NT2/D1 (cell line): ENCODE measurements around the gene ATE1.

Source experiments
- SUZ12 ChIP-seq: IDR thresholded peaks from 2 replicates; pipeline ENCODE4 v1.6.1; 2011; ENCODE audit not compliant: insufficient read length, insufficient read depth; ENCODE audit errors: extremely low read depth
- YY1 ChIP-seq: IDR thresholded peaks from 2 replicates; pipeline ENCODE4 v1.6.1; 2011; ENCODE audit not compliant: insufficient read length, insufficient read depth
- ZNF274 ChIP-seq: IDR thresholded peaks from 2 replicates; pipeline ENCODE4 v1.6.1; 2011; ENCODE audit warnings: mild to moderate bottlenecking, low read depth, low read length

DNA sequence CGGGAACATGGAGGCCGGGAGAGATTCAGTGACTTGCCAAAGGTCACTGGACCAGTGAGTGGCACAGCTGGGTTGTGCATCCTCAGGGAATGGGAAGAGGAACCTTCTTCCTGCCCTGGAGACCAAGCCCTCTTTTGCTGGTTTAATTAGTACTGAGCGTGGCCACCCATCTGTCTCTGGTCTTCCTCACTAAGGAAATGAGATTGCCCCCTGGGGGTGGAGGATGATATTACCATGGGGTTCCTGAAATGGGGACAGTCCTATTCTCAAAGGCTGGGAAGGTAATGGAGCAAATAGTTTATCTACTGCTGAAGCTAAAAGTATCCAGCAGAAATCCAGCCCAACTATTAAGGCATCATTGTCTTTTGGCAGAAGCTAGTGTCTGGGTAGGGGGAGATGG, 231.0 kb downstream of the ATE1 start:
- TF ChIP-seq YY1 (no peak), ZNF274 (no peak), SUZ12 (no peak)
